GM23338 (cell line): ENCODE measurements around the gene PDX1. TPM values are rescaled to one million over a fixed set of nuclear protein-coding genes. Genes with fewer than 3 reads are reported as not detected.

Experiments
- ATAC-seq: fragments of 200-7000 bp; cut with Tn5 transposase; 3 replicates; pipeline ENCODE4 v1.9.1; 2020
- DNase-seq: peaks from one replicate; pipeline ENCODE4 v3.0.0-alpha.2; 2015; ENCODE audit warnings: low spot score
- H2AFZ ChIP-seq: fragments of 200-600 bp; sonication (generic); 2 replicates; pipeline ENCODE4 v1.8.0; 2016; ENCODE audit warnings: antibody characterized with exemption, mild to moderate bottlenecking, moderate library complexity
- H3F3A ChIP-seq: fragments of 200-600 bp; sonication (generic); replicated peaks from 2 replicates; pipeline ENCODE4 v1.8.0; 2017; ENCODE audit warnings: antibody characterized with exemption, mixed run types, low read depth
- H3K27ac ChIP-seq: fragments of 200-600 bp; sonication (generic); 2 replicates; pipeline ENCODE4 v1.6.1; 2016; ENCODE audit warnings: low read depth
- H3K27me3 ChIP-seq: fragments of 200-600 bp; sonication (generic); 2 replicates; pipeline ENCODE4 v1.8.0; 2016; ENCODE audit warnings: mild to moderate bottlenecking, mixed run types, moderate library complexity; ENCODE audit not compliant: insufficient read depth
- H3K36me3 ChIP-seq: fragments of 200-600 bp; sonication (generic); 2 replicates; pipeline ENCODE4 v1.8.0; 2016; ENCODE audit warnings: mild to moderate bottlenecking; ENCODE audit not compliant: insufficient read depth
- H3K4me1 ChIP-seq: fragments of 200-600 bp; sonication (generic); 2 replicates; pipeline ENCODE4 v1.8.0; 2016; ENCODE audit warnings: mild to moderate bottlenecking, moderate library complexity; ENCODE audit not compliant: insufficient read depth
- H3K4me2 ChIP-seq: fragments of 200-600 bp; sonication (generic); 2 replicates; pipeline ENCODE4 v1.7.1; 2017; ENCODE audit warnings: mixed run types
- H3K4me3 ChIP-seq: fragments of 200-600 bp; sonication (generic); 2 replicates; pipeline ENCODE4 v1.6.1; 2016; ENCODE audit warnings: mixed run types
- H3K79me2 ChIP-seq: fragments of 200-600 bp; sonication (generic); replicated peaks from 2 replicates; pipeline ENCODE4 v1.8.0; 2017; ENCODE audit warnings: mild to moderate bottlenecking; ENCODE audit not compliant: insufficient read depth
- H3K9me2 ChIP-seq: fragments of 200-600 bp; sonication (generic); 2 replicates; pipeline ENCODE4 v1.8.0; 2017; ENCODE audit not compliant: insufficient read depth
- H4K20me1 ChIP-seq: fragments of 200-600 bp; sonication (generic); replicated peaks from 2 replicates; pipeline ENCODE4 v1.8.0; 2017; ENCODE audit warnings: mild to moderate bottlenecking; ENCODE audit not compliant: insufficient read depth
- H3K27ac Mint-ChIP-seq: 2 replicates; pipeline ENCODE4 v1.8.0; 2020; ENCODE audit warnings: inconsistent platforms, mild to moderate bottlenecking, moderate library complexity, mixed read lengths
- H3K27me3 Mint-ChIP-seq: 3 replicates; pipeline ENCODE4 v1.8.0; 2022; ENCODE audit warnings: low read depth, mild to moderate bottlenecking, moderate library complexity, mixed read lengths, inconsistent platforms; ENCODE audit not compliant: insufficient read depth, poor library complexity
- H3K36me3 Mint-ChIP-seq: 3 replicates; pipeline ENCODE4 v1.8.0; 2021; ENCODE audit warnings: low read depth, mild to moderate bottlenecking, inconsistent platforms, moderate library complexity, mixed read lengths
- H3K4me1 Mint-ChIP-seq: 3 replicates; pipeline ENCODE4 v1.8.0; 2020; ENCODE audit warnings: mild to moderate bottlenecking, inconsistent platforms, mixed read lengths
- H3K4me3 Mint-ChIP-seq: 3 replicates; pipeline ENCODE4 v1.8.0; 2021; ENCODE audit warnings: moderate library complexity, mild to moderate bottlenecking, inconsistent platforms, mixed read lengths
- H3K9me3 Mint-ChIP-seq: 3 replicates; pipeline ENCODE4 v1.8.0; 2020; ENCODE audit warnings: moderate library complexity, mild to moderate bottlenecking, inconsistent platforms, mixed read lengths
- EZH2 ChIP-seq: fragments of 200-600 bp; sonication (generic); IDR thresholded peaks from one replicate; pipeline ENCODE4 v1.8.0; 2017; ENCODE audit warnings: antibody characterized with exemption, mild to moderate bottlenecking, low read depth; ENCODE audit not compliant: unreplicated experiment
- EZH2phosphoT487 ChIP-seq: fragments of 200-600 bp; sonication (generic); IDR thresholded peaks from one replicate; pipeline ENCODE4 v1.8.1; 2018; ENCODE audit warnings: antibody characterized with exemption; ENCODE audit not compliant: unreplicated experiment
- NANOG ChIP-seq: IDR thresholded peaks from 2 replicates; pipeline ENCODE4 v1.6.1; 2016; ENCODE audit warnings: antibody characterized with exemption, borderline replicate concordance
- POLR2AphosphoS5 ChIP-seq: IDR thresholded peaks from 2 replicates; pipeline ENCODE4 v1.6.1; 2016; ENCODE audit warnings: antibody characterized with exemption, low read depth
- STAT1 ChIP-seq: IDR thresholded peaks from one replicate; pipeline ENCODE4 v1.6.1; 2016; ENCODE audit warnings: antibody characterized with exemption; ENCODE audit not compliant: unreplicated experiment
- ZNF114 ChIP-seq: fragments of 250-450 bp; sonication (Bioruptor Pico); IDR thresholded peaks from 2 replicates; pipeline ENCODE4 v1.5.0; 2020; ENCODE audit warnings: mild to moderate bottlenecking, moderate library complexity
- ZNF331 ChIP-seq: fragments of 250-450 bp; sonication (Bioruptor Pico); IDR thresholded peaks from 2 replicates; pipeline ENCODE4 v1.5.0; 2020; ENCODE audit warnings: low read depth, mild to moderate bottlenecking, moderate library complexity
- polyA plus RNA-seq: library from polyadenylated mRNA; unstranded; fragments of >200 nt; fragmentation: Nextera tagmentation; extraction: Ambion mirVana; gene quantifications from 2 replicates; pipeline ENCODE4 v1.2.1, GENCODE V29; 2016
- total RNA-seq: library from RNA; depleted of rRNA; stranded (reverse); fragments of >200 nt; shearing (Covaris generic); gene quantifications from 2 replicates; pipeline ENCODE4 v1.2.3, GENCODE V29; 2014
- TF ChIP-seq, protein P1 (sequence below), 2 experiments: fragments of 200-600 bp in 1 of 2; sonication (generic) in 1 of 2; conservative IDR thresholded peaks; 2 replicates each; pipeline versions ENCODE4 v1.5.1 to v1.6.1; 2016 to 2017; ENCODE audit warnings: antibody characterized with exemption in 2 of 2, low read depth in 2 of 2, mild to moderate bottlenecking in 2 of 2, moderate library complexity in 1 of 2
- TF ChIP-seq, protein P2 (sequence below): IDR thresholded peaks from one replicate; pipeline ENCODE4 v1.6.1; 2018; ENCODE audit warnings: antibody characterized with exemption; ENCODE audit not compliant: unreplicated experiment
- TF ChIP-seq, protein P3 (sequence below): IDR thresholded peaks from 2 replicates; pipeline ENCODE4 v1.6.1; 2016; ENCODE audit warnings: antibody characterized with exemption

Gene PDX1
- total and polyA plus RNA-seq, 2 experiments from 2014 or later, result not detected

DNA sequence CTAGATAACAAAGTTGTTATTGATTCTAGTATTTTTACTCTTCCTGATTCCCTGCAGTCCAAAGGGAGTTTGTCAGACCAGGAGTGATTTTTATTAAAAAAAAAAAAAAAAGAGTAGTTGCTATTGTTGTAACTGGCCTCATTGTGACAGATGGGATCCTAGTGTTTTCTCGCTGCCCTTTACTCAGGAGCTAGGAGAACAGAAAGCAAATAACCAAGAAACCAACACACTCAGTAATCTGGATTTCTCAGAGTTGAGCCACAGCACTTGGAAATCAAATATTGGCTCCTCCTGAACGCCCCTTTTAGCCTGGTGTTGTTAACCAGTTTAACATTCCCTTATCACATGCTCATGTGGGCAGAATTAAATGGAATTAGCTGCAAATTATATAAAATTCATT is 8.3 kb upstream of the PDX1 start (continued):
- TF ChIP-seq, protein P1, sequence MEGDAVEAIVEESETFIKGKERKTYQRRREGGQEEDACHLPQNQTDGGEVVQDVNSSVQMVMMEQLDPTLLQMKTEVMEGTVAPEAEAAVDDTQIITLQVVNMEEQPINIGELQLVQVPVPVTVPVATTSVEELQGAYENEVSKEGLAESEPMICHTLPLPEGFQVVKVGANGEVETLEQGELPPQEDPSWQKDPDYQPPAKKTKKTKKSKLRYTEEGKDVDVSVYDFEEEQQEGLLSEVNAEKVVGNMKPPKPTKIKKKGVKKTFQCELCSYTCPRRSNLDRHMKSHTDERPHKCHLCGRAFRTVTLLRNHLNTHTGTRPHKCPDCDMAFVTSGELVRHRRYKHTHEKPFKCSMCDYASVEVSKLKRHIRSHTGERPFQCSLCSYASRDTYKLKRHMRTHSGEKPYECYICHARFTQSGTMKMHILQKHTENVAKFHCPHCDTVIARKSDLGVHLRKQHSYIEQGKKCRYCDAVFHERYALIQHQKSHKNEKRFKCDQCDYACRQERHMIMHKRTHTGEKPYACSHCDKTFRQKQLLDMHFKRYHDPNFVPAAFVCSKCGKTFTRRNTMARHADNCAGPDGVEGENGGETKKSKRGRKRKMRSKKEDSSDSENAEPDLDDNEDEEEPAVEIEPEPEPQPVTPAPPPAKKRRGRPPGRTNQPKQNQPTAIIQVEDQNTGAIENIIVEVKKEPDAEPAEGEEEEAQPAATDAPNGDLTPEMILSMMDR (conservative IDR thresholded peaks at IDR 0.05; ENCODE audit: low read depth in 2 of 2), result no peak
- TF ChIP-seq STAT1 (no peak), POLR2AphosphoS5 (no peak), EZH2 (no peak), EZH2phosphoT487 (no peak), ZNF114 (no peak), ZNF331 (CRISPR knock-in tag) (no peak)
- TF ChIP-seq, protein P2, sequence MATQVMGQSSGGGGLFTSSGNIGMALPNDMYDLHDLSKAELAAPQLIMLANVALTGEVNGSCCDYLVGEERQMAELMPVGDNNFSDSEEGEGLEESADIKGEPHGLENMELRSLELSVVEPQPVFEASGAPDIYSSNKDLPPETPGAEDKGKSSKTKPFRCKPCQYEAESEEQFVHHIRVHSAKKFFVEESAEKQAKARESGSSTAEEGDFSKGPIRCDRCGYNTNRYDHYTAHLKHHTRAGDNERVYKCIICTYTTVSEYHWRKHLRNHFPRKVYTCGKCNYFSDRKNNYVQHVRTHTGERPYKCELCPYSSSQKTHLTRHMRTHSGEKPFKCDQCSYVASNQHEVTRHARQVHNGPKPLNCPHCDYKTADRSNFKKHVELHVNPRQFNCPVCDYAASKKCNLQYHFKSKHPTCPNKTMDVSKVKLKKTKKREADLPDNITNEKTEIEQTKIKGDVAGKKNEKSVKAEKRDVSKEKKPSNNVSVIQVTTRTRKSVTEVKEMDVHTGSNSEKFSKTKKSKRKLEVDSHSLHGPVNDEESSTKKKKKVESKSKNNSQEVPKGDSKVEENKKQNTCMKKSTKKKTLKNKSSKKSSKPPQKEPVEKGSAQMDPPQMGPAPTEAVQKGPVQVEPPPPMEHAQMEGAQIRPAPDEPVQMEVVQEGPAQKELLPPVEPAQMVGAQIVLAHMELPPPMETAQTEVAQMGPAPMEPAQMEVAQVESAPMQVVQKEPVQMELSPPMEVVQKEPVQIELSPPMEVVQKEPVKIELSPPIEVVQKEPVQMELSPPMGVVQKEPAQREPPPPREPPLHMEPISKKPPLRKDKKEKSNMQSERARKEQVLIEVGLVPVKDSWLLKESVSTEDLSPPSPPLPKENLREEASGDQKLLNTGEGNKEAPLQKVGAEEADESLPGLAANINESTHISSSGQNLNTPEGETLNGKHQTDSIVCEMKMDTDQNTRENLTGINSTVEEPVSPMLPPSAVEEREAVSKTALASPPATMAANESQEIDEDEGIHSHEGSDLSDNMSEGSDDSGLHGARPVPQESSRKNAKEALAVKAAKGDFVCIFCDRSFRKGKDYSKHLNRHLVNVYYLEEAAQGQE, result no peak
- TF ChIP-seq, protein P3, sequence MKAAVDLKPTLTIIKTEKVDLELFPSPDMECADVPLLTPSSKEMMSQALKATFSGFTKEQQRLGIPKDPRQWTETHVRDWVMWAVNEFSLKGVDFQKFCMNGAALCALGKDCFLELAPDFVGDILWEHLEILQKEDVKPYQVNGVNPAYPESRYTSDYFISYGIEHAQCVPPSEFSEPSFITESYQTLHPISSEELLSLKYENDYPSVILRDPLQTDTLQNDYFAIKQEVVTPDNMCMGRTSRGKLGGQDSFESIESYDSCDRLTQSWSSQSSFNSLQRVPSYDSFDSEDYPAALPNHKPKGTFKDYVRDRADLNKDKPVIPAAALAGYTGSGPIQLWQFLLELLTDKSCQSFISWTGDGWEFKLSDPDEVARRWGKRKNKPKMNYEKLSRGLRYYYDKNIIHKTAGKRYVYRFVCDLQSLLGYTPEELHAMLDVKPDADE, result no peak

DNA sequence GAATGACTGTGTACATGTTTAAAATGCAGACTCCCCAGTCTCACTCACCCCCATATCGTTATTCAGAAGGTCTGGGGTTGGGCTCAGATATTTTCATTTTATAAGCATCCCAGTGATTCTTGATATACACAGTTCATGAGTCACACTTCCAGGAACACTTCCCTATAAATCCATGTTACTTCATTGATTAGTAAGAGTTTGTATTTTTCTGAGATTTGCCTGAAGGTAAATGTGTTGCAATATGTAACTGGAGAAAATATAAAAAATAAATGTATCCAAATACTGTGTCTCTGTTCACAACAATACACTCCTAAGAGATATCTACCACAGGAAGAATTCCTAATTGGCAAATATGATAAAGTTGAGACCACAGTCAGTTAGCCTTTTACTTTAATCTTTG is 6.6 kb upstream of the PDX1 start:
- Mint-ChIP-seq H3K4me3 (no peak overlapping the region), H3K4me1 (peaks cover 19% of the 10 kb centered on the region), H3K27me3 (peaks cover 42% of the 10 kb centered on the region), H3K27ac (no peak overlapping the region), H3K36me3 (no peaks in the 10 kb centered on the region; the same call in 2 of the 3 replicates), H3K9me3 (peaks cover 5% of the 10 kb centered on the region; the same call in 2 of the 3 replicates)
- Histone ChIP-seq H3K4me2 (no peak overlapping the region), H4K20me1 (no peaks in the 10 kb centered on the region; the same call in 1 of the 2 replicates), H2AFZ (no peak overlapping the region), H3F3A (peaks cover 6% of the 10 kb centered on the region; the same call in 1 of the 2 replicates), H3K4me1 (peaks cover 24% of the 10 kb centered on the region), H3K79me2 (no peaks in the 10 kb centered on the region), H3K4me3 (no peak overlapping the region), H3K27me3 (peaks cover 93% of the 10 kb centered on the region), H3K9me2 (no peaks in the 10 kb centered on the region), H3K36me3 (no peaks in the 10 kb centered on the region), H3K27ac (no peak overlapping the region)
- DNase-seq (no peak), ATAC-seq (no peak)
- TF ChIP-seq NANOG, result no peak
- TF ChIP-seq, protein P2, result no peak
- TF ChIP-seq, protein P1 (conservative IDR thresholded peaks at IDR 0.05; ENCODE audit: low read depth in 2 of 2), result no peak
- TF ChIP-seq STAT1, result no peak
